Left lobe of liver (tissue), 2 donors: Measurements from ENCODE around the gene ETFA. TPM values are rescaled to one million over a fixed set of nuclear protein-coding genes. Genes with fewer than 3 reads are reported as not detected.

Experiments used
- ATAC-seq: fragments of 200-7000 bp; cut with Tn5 transposase; one replicate; pipeline ENCODE4 v1.9.1; 2020; ENCODE audit warnings: mild to moderate bottlenecking, moderate library complexity
- DNase-seq: peaks from one replicate; pipeline ENCODE4 v3.0.0-alpha.2; 2020; ENCODE audit warnings: low spot score
- total RNA-seq: library from RNA; stranded (reverse); gene quantifications from one replicate; pipeline ENCODE4 v1.2.1, GENCODE V29; 2021
- donor health status: DM: no; HTN: no; CAD: no; lungs with moderate emphysema.
- donor health status: DM: no; HTN: yes; CAD: no.

Gene ETFA
- total RNA-seq: 291 TPM

DNA sequence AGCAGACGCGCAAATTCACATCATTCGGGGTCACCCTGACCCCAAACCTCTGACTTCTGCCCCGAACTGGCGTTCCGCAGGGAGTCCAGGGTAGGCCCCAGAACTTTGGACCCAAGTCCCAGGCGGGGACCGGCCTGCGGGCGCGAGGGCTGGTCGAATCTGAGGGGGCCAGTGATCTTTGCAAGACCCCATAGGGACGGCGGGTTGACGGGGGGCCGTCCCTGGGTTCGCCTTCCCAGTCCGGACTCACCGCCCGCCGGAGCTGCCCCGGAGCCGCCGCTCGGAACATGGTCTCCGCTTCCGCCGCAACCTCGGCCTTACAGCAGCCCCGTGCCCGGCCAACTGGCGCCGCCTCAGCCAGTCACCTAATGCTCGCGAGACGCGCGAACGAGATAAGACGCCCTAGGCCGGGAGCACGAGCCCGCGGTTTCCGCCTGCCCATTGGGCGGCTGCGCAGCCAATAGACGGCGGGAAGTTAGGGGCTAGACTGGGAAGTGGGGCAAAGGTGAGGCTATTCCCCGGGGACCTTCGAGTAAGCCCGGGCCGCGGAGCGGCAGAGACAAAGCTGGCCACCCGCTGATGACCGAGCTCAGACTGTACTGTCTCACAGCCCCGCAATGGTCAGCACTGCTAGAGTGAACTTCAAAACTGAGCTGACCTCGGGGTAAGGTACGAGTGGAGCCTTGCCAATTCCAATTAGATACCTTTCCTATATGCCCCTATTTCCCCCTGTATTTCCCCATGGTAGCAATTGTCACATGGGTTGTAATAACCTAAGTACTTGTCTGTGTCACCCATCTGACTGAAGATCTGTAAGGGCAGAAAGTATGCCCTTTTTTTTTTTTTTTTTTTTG, at the start of gene ETFA:
TSS of gene ETFA (minus strand) at position 370 of the 854 bp plus-strand sequence. CDS start at position 289, 81 bp downstream.
- DNase-seq: peak; percentile 99

DNA sequence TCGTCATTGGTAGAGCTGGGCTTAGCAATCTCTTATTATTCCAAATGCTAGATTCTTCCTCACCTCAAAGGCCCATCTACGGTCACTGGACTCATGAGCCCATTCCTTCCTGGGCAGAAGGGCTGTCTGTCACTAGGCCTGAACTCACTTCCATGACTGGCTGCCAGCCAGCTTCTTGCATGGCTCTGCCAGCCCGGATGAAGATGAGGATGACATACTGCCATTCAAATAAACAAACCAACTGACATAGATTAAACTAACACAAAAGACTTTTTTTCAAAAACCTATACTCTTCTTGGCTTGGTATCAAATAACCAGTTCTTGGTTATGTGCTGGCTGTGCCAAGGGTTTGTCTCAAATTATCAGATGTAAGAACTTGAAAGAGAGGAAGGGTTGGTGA, 49.1 kb upstream of the ETFA start:
- DNase-seq: no peak
- ATAC-seq: no peak

More for the DNA sequence above, at the start of gene ETFA:
- peak; percentile 90 for ATAC-seq

DNA sequence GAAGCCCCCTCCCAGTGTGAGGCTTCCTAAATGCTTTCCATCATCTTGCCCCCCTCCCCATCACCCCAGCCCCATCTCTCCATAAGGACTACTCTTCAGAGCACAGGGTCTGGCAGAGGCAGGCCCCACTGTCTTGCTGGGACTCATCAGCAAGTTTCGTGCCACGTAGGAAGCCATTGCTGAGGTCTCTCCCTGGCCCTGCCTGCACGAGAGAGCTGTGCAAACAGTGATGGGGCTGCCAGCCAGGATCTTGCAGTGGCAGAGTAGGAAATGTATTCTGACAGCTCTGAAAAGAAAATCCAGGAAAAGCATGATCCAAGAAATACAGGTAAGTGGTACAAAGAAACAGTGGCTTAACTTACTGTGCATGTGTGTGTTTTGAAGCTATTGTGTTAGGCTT, 47.9 kb upstream of the ETFA start:
- DNase-seq (no peak), ATAC-seq (peak; percentile 49)

DNA sequence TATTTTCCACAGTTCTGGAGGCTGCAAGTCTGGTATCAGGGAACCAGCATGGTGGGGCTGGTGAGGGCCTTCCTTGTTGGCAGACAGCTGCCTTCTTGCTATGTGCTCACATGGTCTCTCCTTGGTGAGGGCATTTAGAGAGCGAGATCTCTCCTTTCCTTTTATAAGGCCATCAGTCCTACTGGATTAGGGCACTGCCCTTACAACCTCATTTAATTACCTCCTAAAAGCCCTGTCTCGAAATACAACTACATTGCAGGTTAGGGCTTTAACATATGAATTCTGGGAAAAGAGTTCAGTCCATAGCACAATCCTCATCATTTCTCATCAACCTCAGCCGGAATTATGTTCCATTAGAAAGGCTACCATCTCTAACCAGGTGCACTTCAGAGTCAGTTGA, 47.2 kb upstream of the ETFA start:
- no peak for DNase-seq
- ATAC-seq: no peak

DNA sequence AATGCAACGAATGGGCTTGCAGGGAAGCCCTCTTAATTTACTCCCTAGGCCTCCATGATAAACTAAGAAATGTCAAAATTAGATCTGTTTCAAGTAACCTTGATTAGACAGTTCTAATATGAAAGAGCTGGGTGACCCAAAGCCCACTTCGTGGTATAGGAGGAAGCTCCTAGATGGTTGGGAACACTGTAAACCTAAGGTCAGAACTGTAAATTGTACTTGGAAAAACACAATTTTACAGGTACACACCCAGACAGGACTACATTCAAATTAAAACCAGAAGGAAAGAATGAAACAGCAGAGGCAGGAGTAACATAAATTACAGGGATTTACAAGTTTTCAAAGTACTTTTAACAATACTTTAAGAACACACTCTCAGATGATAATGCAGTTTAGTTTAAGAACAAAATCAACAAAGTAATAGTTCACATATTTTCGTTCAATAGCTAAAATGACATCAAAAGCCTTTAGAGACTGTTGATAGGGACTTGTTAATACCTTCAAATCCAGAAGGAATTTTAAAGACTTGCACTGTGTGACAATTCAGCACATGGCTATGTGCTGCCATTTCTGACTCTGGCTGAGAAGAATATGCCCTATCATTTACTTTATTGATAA, 43.7 kb upstream of the ETFA start:
- DNase-seq (no peak), ATAC-seq (no peak)

DNA sequence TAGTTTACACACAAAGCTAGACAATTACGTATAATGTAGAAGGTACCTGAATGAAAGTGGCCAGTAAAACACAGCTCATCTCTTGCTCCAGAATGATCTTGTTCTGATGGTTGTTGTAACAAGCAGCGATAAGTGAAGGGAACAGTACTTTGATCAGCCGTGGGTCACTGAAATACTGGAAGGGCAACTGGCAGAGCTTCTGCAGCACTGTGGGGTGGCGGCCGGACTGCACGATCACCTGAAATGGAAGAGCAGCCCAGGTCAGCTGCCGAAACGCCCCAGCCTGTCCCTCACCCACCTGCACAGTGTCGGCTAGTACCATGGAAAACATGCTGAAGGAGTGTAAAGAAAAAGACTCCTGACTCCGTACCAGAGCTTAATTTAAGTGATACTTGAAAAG, 42.6 kb upstream of the ETFA start:
- DNase-seq (peak; percentile 63), ATAC-seq (peak; percentile 99)

DNA sequence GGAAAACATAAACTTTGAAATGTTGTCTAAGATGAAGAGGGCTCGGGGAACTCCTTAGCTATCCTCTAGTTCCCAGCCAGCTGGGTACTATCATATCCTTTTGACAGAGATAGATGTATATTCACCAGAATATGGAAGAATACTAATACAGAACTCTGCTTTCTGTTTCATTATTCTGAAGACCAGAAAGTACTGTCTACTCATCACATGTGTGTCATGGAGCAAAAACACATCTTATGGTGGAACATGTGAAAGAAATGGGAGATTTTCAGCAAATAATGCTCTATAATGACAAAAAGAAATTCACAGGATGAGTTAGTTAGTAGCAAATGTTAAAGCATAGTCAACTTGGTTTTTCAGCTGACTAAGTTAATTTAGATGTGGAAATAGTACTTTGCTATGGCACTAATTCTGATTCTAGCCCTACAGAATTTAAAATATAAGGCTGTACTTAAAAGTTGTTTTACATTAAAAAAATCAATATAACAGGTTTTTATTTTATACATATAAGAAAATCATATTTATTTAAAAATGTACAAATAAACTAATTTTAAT, 41.8 kb upstream of the ETFA start:
- ATAC-seq (no peak), DNase-seq (no peak)

DNA sequence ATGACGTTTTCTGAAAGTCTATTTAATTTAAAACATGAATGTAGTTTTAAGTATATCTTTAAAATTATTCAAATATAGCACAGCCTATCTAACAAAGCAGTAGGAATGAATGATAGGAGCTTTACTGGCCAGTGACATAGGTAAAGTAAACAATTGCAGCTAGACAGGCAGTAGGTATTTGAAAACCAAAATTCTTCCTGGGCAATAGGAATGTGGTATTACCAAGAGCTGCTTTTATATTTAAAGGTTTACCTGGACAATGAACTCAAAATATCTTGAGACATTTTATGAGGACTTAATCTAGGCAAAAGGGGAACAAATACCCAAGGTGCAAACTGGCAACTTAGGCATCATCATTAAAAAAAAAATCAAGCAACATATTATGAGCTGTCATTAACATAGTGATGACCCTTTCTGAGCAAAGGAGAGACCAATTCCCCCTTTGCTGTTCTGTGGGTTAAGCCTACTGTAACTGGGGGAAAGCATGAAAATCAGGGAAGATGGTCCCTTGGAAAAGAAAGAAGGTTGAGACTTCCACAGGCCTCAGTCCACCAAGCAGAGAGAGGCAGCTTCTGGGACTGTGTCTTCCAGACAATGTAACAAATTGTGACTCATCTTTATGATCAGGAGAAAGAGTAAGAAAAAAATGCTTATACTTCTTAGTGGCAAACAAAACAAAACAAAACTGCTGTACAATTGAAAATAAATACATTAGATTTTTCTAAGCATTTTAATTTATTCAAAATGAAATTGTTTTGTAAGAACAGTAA, 38.2 kb upstream of the ETFA start:
- DNase-seq (no peak), ATAC-seq (no peak)

DNA sequence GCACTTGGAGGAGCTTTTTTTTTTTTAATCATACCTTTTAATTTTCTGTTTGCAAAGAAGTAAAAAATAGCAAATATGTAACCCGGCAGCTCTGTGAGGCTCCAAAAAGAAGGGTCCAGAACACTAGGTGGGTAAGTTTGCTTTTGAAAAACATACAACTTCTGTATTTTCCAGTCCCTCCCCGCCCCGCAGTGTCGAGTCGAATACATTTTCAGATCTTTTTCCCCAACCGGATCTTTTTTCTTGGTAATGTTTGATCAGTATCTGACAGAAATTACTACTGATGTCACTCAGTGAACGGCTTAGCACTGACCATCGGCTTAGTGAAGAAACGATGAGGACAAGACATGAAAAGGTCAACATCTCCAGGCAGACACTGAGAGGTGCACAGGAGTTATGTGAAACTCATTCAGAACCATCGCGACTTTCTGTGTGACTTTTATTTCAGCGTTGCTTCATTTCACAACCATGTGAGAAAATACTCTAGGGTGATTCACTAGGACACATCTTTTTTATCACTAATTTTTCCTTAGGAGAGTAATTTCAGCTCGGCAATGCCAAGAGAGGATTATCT, 36.3 kb upstream of the ETFA start:
- DNase-seq: no peak
- ATAC-seq: no peak

DNA sequence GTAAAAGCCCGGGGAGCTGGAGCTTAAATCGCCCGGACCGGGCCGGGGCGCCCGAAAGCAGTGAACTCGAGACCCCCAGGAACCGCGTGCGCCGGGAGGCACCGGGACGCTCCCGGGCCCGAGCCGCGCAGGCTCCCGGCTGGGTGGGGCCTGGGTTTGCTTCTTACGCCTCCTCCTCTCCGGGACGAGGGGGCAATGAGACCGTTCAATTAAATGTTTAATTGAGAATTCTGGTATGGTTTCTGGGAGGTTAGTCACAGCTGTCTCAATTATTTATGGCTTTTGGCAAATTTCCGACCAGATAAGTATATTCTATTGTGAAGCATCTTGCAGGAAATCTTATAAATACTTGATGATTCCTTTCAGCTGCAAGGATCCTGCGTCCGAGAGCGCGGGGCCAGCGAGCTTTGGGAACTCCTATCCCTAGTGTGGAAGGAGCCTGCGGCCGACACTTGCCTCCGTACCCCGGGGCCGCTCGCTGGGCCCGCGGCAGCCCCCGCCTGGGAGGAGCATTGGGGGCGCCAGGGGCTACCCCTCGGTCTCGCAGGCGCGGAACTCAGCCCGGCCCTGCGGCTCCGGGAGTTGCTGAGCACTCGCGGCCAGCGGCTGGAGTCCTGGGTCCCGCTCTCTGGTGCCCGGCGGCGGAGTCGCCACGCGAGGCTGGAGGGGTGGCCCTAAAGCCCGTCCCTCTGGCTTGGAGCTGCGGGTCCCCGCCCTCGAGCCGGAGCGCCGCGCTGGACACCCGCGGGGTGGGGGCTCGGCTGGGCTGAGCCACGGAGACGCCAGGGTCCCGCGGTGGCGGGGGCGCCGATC, 35.6 kb upstream of the ETFA start:
- DNase-seq (no peak), ATAC-seq (peak; percentile 37)

DNA sequence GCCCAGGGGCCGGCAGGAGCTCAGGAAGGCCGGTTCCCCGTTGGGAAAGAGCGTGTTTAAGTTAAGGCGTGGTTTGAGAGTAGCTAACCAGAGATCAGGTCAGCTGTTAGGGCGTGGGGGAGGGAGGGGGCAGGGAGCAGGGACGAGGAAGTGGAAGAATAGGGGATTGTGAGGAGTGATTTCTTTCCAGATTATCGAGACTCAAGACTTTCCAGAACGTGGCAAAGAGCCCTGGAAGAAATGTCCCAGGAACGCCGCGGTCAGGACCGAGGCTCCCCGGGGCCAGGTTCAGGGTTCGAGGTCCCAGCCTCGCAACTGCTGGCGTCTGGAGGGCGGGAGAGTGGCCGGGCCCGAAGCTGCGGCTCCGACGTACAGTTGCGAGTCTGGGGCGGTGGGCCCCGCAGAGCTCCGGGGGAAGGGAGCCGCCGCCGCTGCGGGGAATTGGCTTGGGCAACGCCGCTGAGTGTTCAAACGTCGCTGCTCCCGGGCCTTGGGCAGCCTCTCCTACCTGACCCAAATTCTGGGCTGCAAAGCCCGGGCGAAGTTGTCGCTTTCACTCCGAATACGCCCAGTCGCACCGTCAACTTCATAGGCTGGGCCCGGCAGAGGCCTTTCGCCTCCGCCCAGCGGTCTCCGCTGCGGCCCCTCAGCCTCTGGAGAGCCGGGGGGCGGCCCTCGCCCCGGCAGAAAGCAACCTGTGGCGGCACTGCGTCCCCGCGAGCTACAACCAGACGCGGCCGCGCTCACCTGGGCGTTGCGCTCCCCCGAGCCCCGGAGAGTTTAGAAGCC, 34.8 kb upstream of the ETFA start:
- ATAC-seq (peak; percentile 72), DNase-seq (no peak)

DNA sequence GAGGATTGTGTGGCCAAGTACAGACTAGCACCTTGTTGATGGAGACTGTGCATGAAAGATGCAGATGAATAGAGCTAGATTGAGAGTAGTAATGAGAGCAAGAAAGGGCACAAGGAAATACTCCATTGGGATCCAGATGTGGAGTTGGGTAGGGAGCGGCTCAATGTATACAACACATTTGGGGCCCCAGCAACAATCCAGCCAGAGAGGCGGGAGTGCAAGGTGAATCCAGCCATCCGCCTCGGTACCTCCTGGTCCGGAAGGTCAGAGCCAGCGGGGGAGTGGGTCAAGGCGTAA, 34.3 kb upstream of the ETFA start:
- DNase-seq (no peak), ATAC-seq (no peak)

DNA sequence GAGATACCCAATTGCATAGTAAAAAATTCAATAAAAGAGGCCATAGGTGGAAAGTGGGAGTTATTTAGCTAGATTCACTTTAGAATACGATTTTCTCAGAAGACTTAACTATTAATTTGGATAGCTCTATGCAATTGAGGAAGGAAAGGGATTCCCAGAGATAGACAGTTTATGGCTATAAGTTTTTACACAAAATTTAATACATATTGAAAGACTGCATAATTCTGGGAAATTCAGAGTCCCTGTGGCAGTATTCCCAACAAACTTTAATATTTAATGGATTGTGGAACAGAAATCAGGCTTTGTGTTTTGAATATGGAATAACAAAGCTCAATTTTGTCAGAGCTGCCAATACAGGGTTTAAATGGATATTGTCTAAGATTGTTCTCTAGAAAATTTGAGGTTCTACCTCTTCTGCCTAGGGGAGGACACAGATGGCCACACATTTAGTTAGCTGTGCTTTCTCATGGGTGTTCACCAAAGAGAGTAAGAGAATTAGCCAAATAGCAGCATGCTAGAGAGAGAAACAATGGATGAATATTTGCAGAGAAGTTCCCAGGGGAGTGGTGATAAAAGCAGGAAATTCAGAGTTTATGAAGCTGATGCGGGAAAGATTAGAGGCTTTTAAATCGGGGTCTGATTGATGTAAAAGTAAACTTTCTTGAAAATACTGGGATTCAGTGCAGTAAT, 33.8 kb upstream of the ETFA start:
- ATAC-seq (no peak), DNase-seq (no peak)

DNA sequence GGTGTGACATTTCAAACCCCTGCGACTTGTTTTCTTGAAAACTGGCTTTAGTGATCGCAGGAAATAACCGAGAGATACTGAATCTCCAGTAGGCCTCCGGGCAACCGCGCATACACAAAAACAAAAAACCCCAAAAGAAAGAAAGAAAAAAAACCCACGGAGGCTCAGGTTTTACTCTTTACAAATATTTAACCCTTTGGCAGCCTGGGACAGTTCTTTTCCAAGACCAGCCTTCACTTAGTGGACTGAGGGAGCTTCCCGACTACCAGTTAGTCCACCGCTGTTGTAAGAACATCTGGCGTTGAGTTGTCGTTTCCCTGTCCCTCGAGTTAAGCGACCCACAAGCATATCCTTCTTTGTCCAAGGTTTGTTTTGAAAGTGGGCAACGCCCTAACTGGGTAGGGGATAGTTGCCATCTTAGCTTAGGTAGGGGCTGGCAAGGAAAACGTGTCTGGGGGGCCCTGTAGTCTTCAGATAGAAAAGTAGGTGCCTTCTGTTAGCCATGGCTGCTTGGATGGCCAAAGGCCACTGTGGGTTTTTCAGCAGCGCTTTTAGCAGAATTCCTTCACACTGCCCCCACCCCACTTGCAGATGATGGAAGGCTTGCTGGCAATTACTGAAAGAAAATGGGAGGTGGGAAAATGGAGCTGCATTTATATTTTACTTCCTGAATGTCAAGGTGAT, 32.2 kb upstream of the ETFA start:
- DNase-seq (no peak), ATAC-seq (no peak)

DNA sequence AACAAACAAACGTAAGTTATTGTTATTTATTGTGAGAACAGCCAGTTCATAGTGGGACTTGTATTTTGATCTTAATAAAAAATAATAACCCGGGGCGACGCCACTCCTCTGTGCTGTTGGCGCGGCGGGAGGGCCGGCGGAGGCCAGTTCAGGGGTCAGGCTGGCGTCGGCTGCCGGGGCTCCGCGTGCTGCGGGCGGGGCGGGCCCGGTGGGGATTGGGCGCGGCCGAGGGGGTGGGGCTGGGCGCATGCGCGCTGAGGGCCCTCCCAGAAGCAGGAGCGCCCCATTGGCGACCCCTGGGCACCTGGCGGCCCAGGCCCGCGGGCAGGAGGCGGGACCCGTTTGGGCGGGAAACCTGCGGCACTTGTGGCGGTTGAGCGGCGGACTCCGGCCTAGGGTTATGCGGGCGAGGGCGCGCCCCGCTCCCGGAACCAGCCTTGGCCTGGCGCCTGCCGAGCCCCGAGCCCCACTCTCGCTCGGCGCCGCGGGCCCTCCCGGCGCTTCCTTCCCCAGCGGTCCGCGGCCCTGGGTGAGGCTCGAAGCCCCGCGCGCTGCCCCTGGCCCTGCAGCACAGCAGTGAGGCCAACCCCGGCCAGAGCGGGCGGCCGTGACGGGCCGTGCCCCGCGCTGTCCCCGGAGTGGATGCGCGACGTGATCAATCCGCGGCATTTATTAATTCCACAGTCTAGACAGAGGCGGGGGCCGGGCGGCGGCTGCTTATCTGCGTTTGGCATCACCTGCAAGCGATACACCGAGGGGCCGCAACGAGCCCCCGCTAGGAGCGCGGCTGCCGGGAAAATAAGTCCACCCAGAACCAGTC, 31.3 kb upstream of the ETFA start:
- no peak for ATAC-seq
- no peak for DNase-seq

DNA sequence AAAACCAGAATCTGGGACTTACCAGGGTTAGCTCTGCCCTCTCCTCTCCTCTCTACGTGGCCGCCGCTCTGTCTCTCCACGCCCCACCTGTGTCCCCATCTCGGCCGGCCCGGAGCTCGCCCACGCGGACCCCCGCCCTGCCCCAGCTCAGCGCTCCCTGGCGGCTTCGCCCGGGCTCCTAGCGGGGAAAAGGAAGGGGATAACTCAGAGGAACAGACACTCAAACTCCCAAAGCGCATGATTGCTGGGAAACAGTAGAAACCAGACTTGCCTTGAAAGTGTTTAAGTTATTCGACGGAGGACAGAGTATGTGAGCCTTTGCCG, 30.8 kb upstream of the ETFA start:
- DNase-seq: no peak
- ATAC-seq: peak; percentile 5

DNA sequence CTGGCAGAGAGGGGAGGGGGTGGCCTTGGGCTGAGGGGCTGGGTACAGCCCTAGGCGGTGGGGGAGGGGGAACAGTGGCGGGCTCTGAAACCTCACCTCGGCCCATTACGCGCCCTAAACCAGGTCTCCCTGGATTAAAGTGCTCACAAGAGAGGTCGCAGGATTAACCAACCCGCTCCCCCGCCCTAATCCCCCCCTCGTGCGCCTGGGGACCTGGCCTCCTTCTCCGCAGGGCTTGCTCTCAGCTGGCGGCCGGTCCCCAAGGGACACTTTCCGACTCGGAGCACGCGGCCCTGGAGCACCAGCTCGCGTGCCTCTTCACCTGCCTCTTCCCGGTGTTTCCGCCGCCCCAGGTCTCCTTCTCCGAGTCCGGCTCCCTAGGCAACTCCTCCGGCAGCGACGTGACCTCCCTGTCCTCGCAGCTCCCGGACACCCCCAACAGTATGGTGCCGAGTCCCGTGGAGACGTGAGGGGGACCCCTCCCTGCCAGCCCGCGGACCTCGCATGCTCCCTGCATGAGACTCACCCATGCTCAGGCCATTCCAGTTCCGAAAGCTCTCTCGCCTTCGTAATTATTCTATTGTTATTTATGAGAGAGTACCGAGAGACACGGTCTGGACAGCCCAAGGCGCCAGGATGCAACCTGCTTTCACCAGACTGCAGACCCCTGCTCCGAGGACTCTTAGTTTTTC, 30.2 kb upstream of the ETFA start:
- ATAC-seq: peak; percentile 20

More for the DNA sequence above, 30.2 kb upstream of the ETFA start:
- no peak for DNase-seq
